Ishikawa (cell line): Measurements from ENCODE around the gene NKAP.

Experiments used
- CREB1 ChIP-seq: IDR thresholded peaks from 2 replicates; pipeline ENCODE4 v1.6.1; 2012; ENCODE audit warnings: low read depth
- EP300 ChIP-seq: IDR thresholded peaks from 2 replicates; pipeline ENCODE4 v1.6.1; 2012; ENCODE audit warnings: borderline replicate concordance
- FOXM1 ChIP-seq: IDR thresholded peaks from 2 replicates; pipeline ENCODE4 v1.6.1; 2012; ENCODE audit warnings: low read depth, borderline replicate concordance
- RAD21 ChIP-seq: IDR thresholded peaks from 2 replicates; pipeline ENCODE4 v1.6.1; 2012; ENCODE audit warnings: low read depth
- TEAD4 ChIP-seq: IDR thresholded peaks from 2 replicates; pipeline ENCODE4 v1.6.1; 2012
- YY1 ChIP-seq: IDR thresholded peaks from 2 replicates; pipeline ENCODE4 v1.6.1; 2012; ENCODE audit warnings: low read depth
- TF ChIP-seq, protein P1 (sequence below): IDR thresholded peaks from 2 replicates; pipeline ENCODE4 v1.6.1; 2012
- TF ChIP-seq, protein P2 (sequence below): IDR thresholded peaks from 2 replicates; pipeline ENCODE4 v1.6.1; 2012; ENCODE audit warnings: low read depth, mild to moderate bottlenecking

DNA sequence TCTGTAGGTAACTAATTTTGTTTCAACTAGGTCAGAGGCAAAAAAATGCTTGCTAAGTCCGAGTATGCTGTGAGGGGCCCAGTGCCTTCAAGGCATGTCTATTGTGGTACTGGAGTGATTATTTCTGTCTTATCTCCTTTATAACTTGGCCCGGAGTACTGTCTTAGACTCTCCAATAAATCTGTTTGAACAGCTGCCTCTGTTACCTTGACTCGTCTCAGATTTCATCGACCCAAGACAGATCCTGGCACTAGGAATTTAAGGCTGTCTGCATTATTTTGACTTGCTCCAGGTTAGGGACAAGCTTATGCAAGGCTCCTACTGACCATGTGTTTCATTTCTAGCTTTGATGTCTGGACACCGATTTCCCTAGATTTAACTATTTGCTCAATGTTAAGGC lies 41.1 kb upstream of the NKAP start:
- TF ChIP-seq, protein P1, sequence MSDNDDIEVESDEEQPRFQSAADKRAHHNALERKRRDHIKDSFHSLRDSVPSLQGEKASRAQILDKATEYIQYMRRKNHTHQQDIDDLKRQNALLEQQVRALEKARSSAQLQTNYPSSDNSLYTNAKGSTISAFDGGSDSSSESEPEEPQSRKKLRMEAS = no peak
- TF ChIP-seq CREB1 (no peak), TEAD4 (no peak), RAD21 (no peak), EP300 (no peak), YY1 (no peak), FOXM1 (no peak)
- TF ChIP-seq, protein P2, sequence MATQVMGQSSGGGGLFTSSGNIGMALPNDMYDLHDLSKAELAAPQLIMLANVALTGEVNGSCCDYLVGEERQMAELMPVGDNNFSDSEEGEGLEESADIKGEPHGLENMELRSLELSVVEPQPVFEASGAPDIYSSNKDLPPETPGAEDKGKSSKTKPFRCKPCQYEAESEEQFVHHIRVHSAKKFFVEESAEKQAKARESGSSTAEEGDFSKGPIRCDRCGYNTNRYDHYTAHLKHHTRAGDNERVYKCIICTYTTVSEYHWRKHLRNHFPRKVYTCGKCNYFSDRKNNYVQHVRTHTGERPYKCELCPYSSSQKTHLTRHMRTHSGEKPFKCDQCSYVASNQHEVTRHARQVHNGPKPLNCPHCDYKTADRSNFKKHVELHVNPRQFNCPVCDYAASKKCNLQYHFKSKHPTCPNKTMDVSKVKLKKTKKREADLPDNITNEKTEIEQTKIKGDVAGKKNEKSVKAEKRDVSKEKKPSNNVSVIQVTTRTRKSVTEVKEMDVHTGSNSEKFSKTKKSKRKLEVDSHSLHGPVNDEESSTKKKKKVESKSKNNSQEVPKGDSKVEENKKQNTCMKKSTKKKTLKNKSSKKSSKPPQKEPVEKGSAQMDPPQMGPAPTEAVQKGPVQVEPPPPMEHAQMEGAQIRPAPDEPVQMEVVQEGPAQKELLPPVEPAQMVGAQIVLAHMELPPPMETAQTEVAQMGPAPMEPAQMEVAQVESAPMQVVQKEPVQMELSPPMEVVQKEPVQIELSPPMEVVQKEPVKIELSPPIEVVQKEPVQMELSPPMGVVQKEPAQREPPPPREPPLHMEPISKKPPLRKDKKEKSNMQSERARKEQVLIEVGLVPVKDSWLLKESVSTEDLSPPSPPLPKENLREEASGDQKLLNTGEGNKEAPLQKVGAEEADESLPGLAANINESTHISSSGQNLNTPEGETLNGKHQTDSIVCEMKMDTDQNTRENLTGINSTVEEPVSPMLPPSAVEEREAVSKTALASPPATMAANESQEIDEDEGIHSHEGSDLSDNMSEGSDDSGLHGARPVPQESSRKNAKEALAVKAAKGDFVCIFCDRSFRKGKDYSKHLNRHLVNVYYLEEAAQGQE = no peak
